Neural progenitor cell (in vitro differentiated cells): ENCODE measurements around the gene EFCAB8. TPM values are rescaled to one million over a fixed set of nuclear protein-coding genes. Genes with fewer than 3 reads are reported as not detected.
A peak's percentile ranks its signal among the peaks of the same experiment; 100 is the strongest.

Source experiments
- DNase-seq: peaks from one replicate; pipeline ENCODE4 v3.0.0-alpha.2; 2016; ENCODE audit warnings: low spot score
- H2AFZ ChIP-seq: fragments of 200-600 bp; sonication (generic); replicated peaks from 2 replicates; pipeline ENCODE4 v1.6.1; 2016; ENCODE audit warnings: antibody characterized with exemption
- H3F3A ChIP-seq: fragments of 200-600 bp; sonication (generic); 2 replicates; pipeline ENCODE4 v1.6.1; 2016; ENCODE audit warnings: antibody characterized with exemption, low read depth
- H3K27ac ChIP-seq: fragments of 200-600 bp; sonication (generic); 2 replicates; pipeline ENCODE4 v1.5.1; 2016; ENCODE audit warnings: mild to moderate bottlenecking
- H3K27me3 ChIP-seq: fragments of 200-600 bp; sonication (generic); 2 replicates; pipeline ENCODE4 v1.6.1; 2016; ENCODE audit warnings: mild to moderate bottlenecking, moderate library complexity
- H3K36me3 ChIP-seq: fragments of 200-600 bp; sonication (generic); 2 replicates; pipeline ENCODE4 v1.5.1; 2016
- H3K4me1 ChIP-seq: fragments of 200-600 bp; sonication (generic); 2 replicates; pipeline ENCODE4 v1.6.1; 2016; ENCODE audit warnings: mixed run types
- H3K4me2 ChIP-seq: fragments of 200-600 bp; sonication (generic); 2 replicates; pipeline ENCODE4 v1.6.1; 2016
- H3K4me3 ChIP-seq: fragments of 200-600 bp; sonication (generic); 2 replicates; pipeline ENCODE4 v1.5.1; 2016
- H3K79me2 ChIP-seq: fragments of 200-600 bp; sonication (generic); 2 replicates; pipeline ENCODE4 v1.6.1; 2016; ENCODE audit warnings: low read depth
- H3K9ac ChIP-seq: fragments of 200-600 bp; sonication (generic); 2 replicates; pipeline ENCODE4 v1.6.1; 2016
- H3K9me3 ChIP-seq: fragments of 200-600 bp; sonication (generic); 2 replicates; pipeline ENCODE4 v1.5.1; 2016; ENCODE audit warnings: low read depth
- H4K20me1 ChIP-seq: fragments of 200-600 bp; sonication (generic); 2 replicates; pipeline ENCODE4 v1.6.1; 2016; ENCODE audit warnings: low read depth
- H3K27ac Mint-ChIP-seq: 3 replicates; pipeline ENCODE4 v1.8.0; 2021; ENCODE audit warnings: mixed read lengths
- H3K27me3 Mint-ChIP-seq: 2 replicates; pipeline ENCODE4 v1.8.0; 2022; ENCODE audit warnings: low read depth, mild to moderate bottlenecking, inconsistent platforms, moderate library complexity, mixed read lengths; ENCODE audit not compliant: insufficient read depth
- H3K36me3 Mint-ChIP-seq: 3 replicates; pipeline ENCODE4 v1.8.0; 2021; ENCODE audit warnings: mixed read lengths
- H3K4me1 Mint-ChIP-seq: 3 replicates; pipeline ENCODE4 v1.8.0; 2021; ENCODE audit warnings: mixed read lengths
- H3K4me3 Mint-ChIP-seq: 3 replicates; pipeline ENCODE4 v1.8.0; 2021; ENCODE audit warnings: mild to moderate bottlenecking, moderate library complexity, mixed read lengths
- H3K9me3 Mint-ChIP-seq: 3 replicates; pipeline ENCODE4 v1.8.0; 2020; ENCODE audit warnings: mixed read lengths
- EZH2 ChIP-seq: fragments of 200-600 bp; sonication (generic); IDR thresholded peaks from 2 replicates; pipeline ENCODE4 v1.6.1; 2017; ENCODE audit warnings: antibody characterized with exemption, mild to moderate bottlenecking, moderate library complexity
- EZH2phosphoT487 ChIP-seq: fragments of 200-600 bp; sonication (generic); IDR thresholded peaks from 2 replicates; pipeline ENCODE4 v1.6.1; 2017; ENCODE audit warnings: antibody characterized with exemption
- total RNA-seq: library from RNA; depleted of rRNA; stranded (reverse); fragments of >200 nt; gene quantifications from 2 replicates; pipeline ENCODE4 v1.2.3, GENCODE V29; 2015; ENCODE audit warnings: low replicate concordance
- TF ChIP-seq, protein P1 (sequence below): fragments of 200-600 bp; sonication (generic); IDR thresholded peaks from 2 replicates; pipeline ENCODE4 v1.5.1; 2017; ENCODE audit warnings: antibody characterized with exemption, mild to moderate bottlenecking

The EFCAB8 gene
- total RNA-seq, 1 donor from 2014 or later = not detected

- Histone ChIP-seq H3K4me3 (no peak overlapping the region), H3K27ac (no peak overlapping the region), H2AFZ (no peak overlapping the region), H4K20me1 (no peaks in the 10 kb centered on the region), H3K27me3 (no peaks in the 10 kb centered on the region), H3K9me3 (no peaks in the 10 kb centered on the region), H3K79me2 (no peaks in the 10 kb centered on the region), H3K4me2 (no peak overlapping the region), H3K9ac (no peak overlapping the region), H3K4me1 (peaks cover 8% of the 10 kb centered on the region), H3K36me3 (no peaks in the 10 kb centered on the region), H3F3A (peaks cover 9% of the 10 kb centered on the region)
- TF ChIP-seq, protein P1, sequence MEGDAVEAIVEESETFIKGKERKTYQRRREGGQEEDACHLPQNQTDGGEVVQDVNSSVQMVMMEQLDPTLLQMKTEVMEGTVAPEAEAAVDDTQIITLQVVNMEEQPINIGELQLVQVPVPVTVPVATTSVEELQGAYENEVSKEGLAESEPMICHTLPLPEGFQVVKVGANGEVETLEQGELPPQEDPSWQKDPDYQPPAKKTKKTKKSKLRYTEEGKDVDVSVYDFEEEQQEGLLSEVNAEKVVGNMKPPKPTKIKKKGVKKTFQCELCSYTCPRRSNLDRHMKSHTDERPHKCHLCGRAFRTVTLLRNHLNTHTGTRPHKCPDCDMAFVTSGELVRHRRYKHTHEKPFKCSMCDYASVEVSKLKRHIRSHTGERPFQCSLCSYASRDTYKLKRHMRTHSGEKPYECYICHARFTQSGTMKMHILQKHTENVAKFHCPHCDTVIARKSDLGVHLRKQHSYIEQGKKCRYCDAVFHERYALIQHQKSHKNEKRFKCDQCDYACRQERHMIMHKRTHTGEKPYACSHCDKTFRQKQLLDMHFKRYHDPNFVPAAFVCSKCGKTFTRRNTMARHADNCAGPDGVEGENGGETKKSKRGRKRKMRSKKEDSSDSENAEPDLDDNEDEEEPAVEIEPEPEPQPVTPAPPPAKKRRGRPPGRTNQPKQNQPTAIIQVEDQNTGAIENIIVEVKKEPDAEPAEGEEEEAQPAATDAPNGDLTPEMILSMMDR = no peak
- TF ChIP-seq EZH2 (no peak), EZH2phosphoT487 (no peak)
- no peak for DNase-seq
- no peaks in the 10 kb centered on the region for H3K9me3 Mint-ChIP-seq
- H3K4me1 Mint-ChIP-seq = peaks cover 9% of the 10 kb centered on the region
- no peaks in the 10 kb centered on the region for H3K36me3 Mint-ChIP-seq
- H3K4me3 Mint-ChIP-seq = no peak overlapping the region
- peaks cover 6% of the 10 kb centered on the region for H3K27me3 Mint-ChIP-seq
- H3K27ac Mint-ChIP-seq = peak overlapping the region; percentile 42
These were observed 108.4 kb downstream of the EFCAB8 start for GRCh38 chr20:32966881-32967781.

DNA sequence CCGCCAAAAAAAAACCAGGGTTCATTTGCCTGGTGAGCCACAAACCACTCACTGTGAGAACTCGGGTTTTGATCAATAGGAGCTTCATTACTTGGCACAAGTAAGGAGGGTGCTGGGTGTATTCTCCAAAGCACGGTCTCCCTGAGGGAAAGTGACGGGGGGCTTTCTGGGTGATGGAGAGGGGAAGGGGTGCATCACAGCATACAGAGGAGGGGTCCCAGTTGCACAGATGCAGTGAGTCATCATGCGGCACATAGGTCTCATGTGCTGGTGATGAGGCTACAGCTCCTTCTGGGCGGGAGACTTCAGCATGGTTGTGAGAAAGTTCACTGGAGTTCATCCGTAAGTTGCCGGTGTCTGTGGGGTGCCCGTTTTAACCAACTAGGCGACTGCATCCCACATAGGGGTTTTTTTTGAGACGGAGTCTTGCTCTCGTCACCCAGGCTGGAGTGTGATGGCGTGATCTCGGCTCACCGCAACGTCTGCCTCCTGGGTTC lies 109.3 kb downstream of the EFCAB8 start:
- TF ChIP-seq, protein P1 = no peak
- TF ChIP-seq EZH2phosphoT487 (no peak), EZH2 (no peak)
- Histone ChIP-seq H2AFZ (no peak overlapping the region), H3K9ac (no peak overlapping the region), H3K27ac (no peak overlapping the region), H3K79me2 (no peaks in the 10 kb centered on the region), H3K4me3 (no peak overlapping the region), H3F3A (peaks cover 10% of the 10 kb centered on the region), H3K4me1 (peaks cover 11% of the 10 kb centered on the region), H4K20me1 (no peaks in the 10 kb centered on the region), H3K4me2 (no peak overlapping the region), H3K36me3 (no peaks in the 10 kb centered on the region), H3K9me3 (no peaks in the 10 kb centered on the region), H3K27me3 (no peaks in the 10 kb centered on the region)
- Mint-ChIP-seq H3K36me3 (no peaks in the 10 kb centered on the region), H3K27me3 (peaks cover 7% of the 10 kb centered on the region), H3K9me3 (no peaks in the 10 kb centered on the region), H3K4me1 (peaks cover 12% of the 10 kb centered on the region), H3K27ac (no peak overlapping the region), H3K4me3 (no peak overlapping the region)
- no peak for DNase-seq

DNA sequence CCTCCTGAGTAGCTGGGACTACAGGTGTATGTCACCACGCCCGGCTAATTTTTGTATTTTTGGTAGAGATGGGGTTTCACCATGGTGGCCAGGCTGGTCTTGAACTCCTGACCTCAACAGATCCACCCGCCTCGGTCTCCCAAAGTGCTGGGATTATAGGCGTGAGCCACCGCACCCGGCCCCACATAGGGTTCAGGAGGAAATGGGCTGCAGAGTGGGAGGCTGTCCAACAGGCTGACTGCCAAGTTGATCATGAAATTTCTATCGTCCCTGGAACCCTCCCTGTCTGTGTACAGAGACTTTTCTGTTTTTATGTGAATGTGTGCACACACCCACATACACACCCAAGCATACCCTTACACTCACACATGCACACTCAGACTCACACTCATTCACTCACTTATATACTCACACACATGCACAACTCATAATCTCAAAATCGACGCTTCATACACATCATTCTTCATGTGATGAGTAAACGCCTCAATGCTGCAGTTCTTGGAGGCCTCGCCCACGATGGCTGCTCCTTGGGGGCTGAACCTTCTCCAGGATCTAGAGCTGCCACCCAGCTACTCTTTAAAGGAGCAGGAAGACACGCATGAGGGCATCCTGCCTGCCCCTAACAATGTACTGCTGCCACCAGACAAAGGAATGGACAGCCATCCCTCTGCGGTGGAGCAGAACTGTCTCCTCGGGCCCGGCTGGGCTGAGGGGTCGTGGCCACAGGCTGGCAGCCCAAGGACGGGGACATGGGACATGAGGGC lies 109.9 kb downstream of the EFCAB8 start:
- H3K9me3 Mint-ChIP-seq = no peaks in the 10 kb centered on the region
- TF ChIP-seq, protein P1 = no peak
- no peak for TF ChIP-seq EZH2phosphoT487
- TF ChIP-seq EZH2 = no peak
- H3K4me1 Mint-ChIP-seq = peaks cover 16% of the 10 kb centered on the region
- Histone ChIP-seq H3K36me3 (no peaks in the 10 kb centered on the region), H3K79me2 (no peaks in the 10 kb centered on the region), H3K4me1 (peaks cover 11% of the 10 kb centered on the region), H3F3A (peaks cover 10% of the 10 kb centered on the region), H3K4me2 (no peak overlapping the region), H3K4me3 (no peak overlapping the region), H3K9me3 (no peaks in the 10 kb centered on the region), H3K27ac (no peak overlapping the region), H4K20me1 (no peaks in the 10 kb centered on the region), H2AFZ (no peak overlapping the region), H3K9ac (no peak overlapping the region), H3K27me3 (no peaks in the 10 kb centered on the region)
- no peak overlapping the region for H3K4me3 Mint-ChIP-seq
- no peak overlapping the region for H3K27ac Mint-ChIP-seq
- H3K36me3 Mint-ChIP-seq = no peaks in the 10 kb centered on the region
- no peak for DNase-seq
- peaks cover 11% of the 10 kb centered on the region for H3K27me3 Mint-ChIP-seq
